ENCODE results near the gene PPFIBP2.

GRCh38 chr11:7540830-7541555 lies 27.2 kb downstream of the PPFIBP2 start:
- TF ChIP-seq CTCF (conservative IDR thresholded peaks at IDR 0.05), result no peak
- no peak for TF ChIP-seq ZFX (IDR thresholded peaks at IDR 0.05)
